Breast epithelium (tissue), 4 donors: ENCODE measurements around the gene SLC8A2. TPM values are rescaled to one million over a fixed set of nuclear protein-coding genes. Genes with fewer than 3 reads are reported as not detected.

Experiments
- DNase-seq, 2 donors: peaks; one replicate each; pipeline ENCODE4 v3.0.0-alpha.2; 2019; ENCODE audit warnings: low spot score in 2 of 2
- H3K27ac ChIP-seq, 2 donors: fragments of 200-600 bp; sonication (generic) in 1 of 2; one replicate each; pipeline ENCODE4 v1.5.1; 2016 to 2019; ENCODE audit warnings: mild to moderate bottlenecking in 1 of 2
- H3K27me3 ChIP-seq, 2 donors: fragments of 200-600 bp; sonication (generic) in 1 of 2; one replicate each; pipeline versions ENCODE4 v1.5.1 to v1.6.0; 2017 to 2019; ENCODE audit warnings: control low read depth in 1 of 2, mild to moderate bottlenecking in 1 of 2
- H3K36me3 ChIP-seq: fragments of 200-600 bp; one replicate; pipeline ENCODE4 v1.5.1; 2019
- H3K4me1 ChIP-seq, 2 donors: fragments of 200-600 bp; sonication (generic); one replicate each; pipeline ENCODE4 v1.5.1; 2016 to 2019; ENCODE audit warnings: control low read depth in 1 of 2
- H3K4me3 ChIP-seq, 3 donors: fragments of 200-600 bp; sonication (generic); 1 replicate in 2 of 3; 2 replicates in 1 of 3; pipeline ENCODE4 v1.5.1; 2016 to 2019; ENCODE audit warnings: mild to moderate bottlenecking in 3 of 3, moderate library complexity in 2 of 3
- H3K9me3 ChIP-seq, 2 donors: fragments of 200-600 bp; sonication (generic) in 1 of 2; one replicate each; pipeline ENCODE4 v1.5.1; 2016 to 2019; ENCODE audit warnings: control low read depth in 1 of 2
- POLR2A ChIP-seq: fragments of 450-650 bp; IDR thresholded peaks from one replicate; pipeline ENCODE4 v1.6.1; 2016; ENCODE audit warnings: antibody characterized with exemption, mild to moderate bottlenecking, moderate library complexity
- POLR2AphosphoS5 ChIP-seq, 3 donors: sonication (generic); formaldehyde crosslinking; IDR thresholded peaks; one replicate each; pipeline ENCODE4 v1.6.1; 2017; ENCODE audit warnings: antibody characterized with exemption in 3 of 3
- intact Hi-C: fragments of 100-400 bp; cut with DNase I; formaldehyde crosslinking; loops from one replicate; pipeline ENCODE4 v1.15.1; 2023; ENCODE audit warnings: low total_unique reads
- total RNA-seq, 3 donors: library from RNA; depleted of rRNA; stranded (reverse); fragments of >200 nt; gene quantifications; one replicate each; pipeline ENCODE4 v1.1.0, GENCODE V29; 2016
- TF ChIP-seq, protein P1 (sequence below), 3 donors: fragments of 450-650 bp; IDR thresholded peaks; one replicate each; pipeline ENCODE4 v1.5.1; 2016 to 2017; ENCODE audit warnings: antibody characterized with exemption in 3 of 3, mild to moderate bottlenecking in 3 of 3, moderate library complexity in 3 of 3

The SLC8A2 gene
- total RNA-seq, 3 donors from 2014 or later = under 0.01 to 0.29 TPM; not detected in 1

DNA sequence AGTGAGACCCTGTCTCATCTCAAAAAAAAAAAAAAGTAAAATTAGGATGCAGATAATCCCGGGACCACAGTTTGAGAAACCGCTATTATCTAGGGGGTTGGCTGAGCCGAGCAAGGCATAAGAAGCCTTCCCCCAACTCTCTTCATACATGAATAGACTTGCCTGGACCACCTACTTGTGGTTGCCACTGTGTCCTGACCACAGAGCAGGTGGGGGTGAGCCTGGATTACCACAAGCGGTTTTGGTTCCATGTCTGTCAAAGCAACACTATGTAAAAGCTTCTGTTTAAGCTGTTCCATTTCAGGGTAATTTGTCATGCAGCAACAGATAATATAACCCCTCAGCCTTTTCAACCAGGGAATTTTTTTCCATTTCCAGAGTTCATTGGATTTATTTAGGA is 46.4 kb upstream of the SLC8A2 start:
- TF ChIP-seq, protein P1, sequence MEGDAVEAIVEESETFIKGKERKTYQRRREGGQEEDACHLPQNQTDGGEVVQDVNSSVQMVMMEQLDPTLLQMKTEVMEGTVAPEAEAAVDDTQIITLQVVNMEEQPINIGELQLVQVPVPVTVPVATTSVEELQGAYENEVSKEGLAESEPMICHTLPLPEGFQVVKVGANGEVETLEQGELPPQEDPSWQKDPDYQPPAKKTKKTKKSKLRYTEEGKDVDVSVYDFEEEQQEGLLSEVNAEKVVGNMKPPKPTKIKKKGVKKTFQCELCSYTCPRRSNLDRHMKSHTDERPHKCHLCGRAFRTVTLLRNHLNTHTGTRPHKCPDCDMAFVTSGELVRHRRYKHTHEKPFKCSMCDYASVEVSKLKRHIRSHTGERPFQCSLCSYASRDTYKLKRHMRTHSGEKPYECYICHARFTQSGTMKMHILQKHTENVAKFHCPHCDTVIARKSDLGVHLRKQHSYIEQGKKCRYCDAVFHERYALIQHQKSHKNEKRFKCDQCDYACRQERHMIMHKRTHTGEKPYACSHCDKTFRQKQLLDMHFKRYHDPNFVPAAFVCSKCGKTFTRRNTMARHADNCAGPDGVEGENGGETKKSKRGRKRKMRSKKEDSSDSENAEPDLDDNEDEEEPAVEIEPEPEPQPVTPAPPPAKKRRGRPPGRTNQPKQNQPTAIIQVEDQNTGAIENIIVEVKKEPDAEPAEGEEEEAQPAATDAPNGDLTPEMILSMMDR (IDR thresholded peaks at IDR 0.05) = no peak
- TF ChIP-seq POLR2A (no peak), POLR2AphosphoS5 (IDR thresholded peaks at IDR 0.05) (no peak)
- Histone ChIP-seq H3K4me3 (no peak overlapping the region), H3K36me3 (no peaks in the 10 kb centered on the region), H3K27me3 (no peaks in the 10 kb centered on the region), H3K4me1 (peaks cover 0 to 4% of the 10 kb centered on the region in 2 donors), H3K27ac (no peak overlapping the region), H3K9me3 (no peaks in the 10 kb centered on the region)
- intact Hi-C loops = no loop called here
- no peak for DNase-seq

GRCh38 chr19:47514869-47515588 is 43.3 kb upstream of the SLC8A2 start, which contains the start of gene NAPA:
Gene NAPA (minus strand): TSS chr19:47515063. CDS start chr19:47514940, 123 bp downstream.
- peak within 1 kb of the TSS; percentile 96 to 99 for H3K27ac ChIP-seq
- no peaks in the 10 kb centered on the region for H3K9me3 ChIP-seq
- peaks cover 14 to 35% of the 10 kb centered on the region in 2 donors for H3K4me1 ChIP-seq
- DNase-seq = peak; percentile 100
- intact Hi-C loops = no loop called here
- no peaks in the 10 kb centered on the region for H3K27me3 ChIP-seq
- H3K4me3 ChIP-seq = peak within 1 kb of the TSS; percentile 86 to 100 (median 97)
- no peaks in the 10 kb centered on the region for H3K36me3 ChIP-seq
- TF ChIP-seq POLR2A (peak; percentile 93), POLR2AphosphoS5 (IDR thresholded peaks at IDR 0.05) (peak; percentile 81 to 98 (median 85))
- TF ChIP-seq, protein P1 (IDR thresholded peaks at IDR 0.05) = no peak

GRCh38 chr19:47514151-47514868 is 42.6 kb upstream of the SLC8A2 start:
- Histone ChIP-seq H3K36me3 (no peaks in the 10 kb centered on the region), H3K9me3 (no peaks in the 10 kb centered on the region), H3K4me1 (peaks cover 21 to 38% of the 10 kb centered on the region in 2 donors), H3K27ac (peak overlapping the region; percentile 96 to 99), H3K27me3 (no peaks in the 10 kb centered on the region), H3K4me3 (peak overlapping the region; percentile 86 to 100 (median 97))
- no peak for DNase-seq
- intact Hi-C loops = no loop called here
- no peak for TF ChIP-seq POLR2A
- no peak for TF ChIP-seq POLR2AphosphoS5 (IDR thresholded peaks at IDR 0.05)
- TF ChIP-seq, protein P1 (IDR thresholded peaks at IDR 0.05) = no peak

GRCh38 chr19:47512948-47513319 is 41.2 kb upstream of the SLC8A2 start:
- Histone ChIP-seq H3K9me3 (no peaks in the 10 kb centered on the region), H3K4me1 (peaks cover 26 to 52% of the 10 kb centered on the region in 2 donors), H3K27ac (peak overlapping the region; percentile 94 to 99), H3K4me3 (peak overlapping the region; percentile 86 to 100 (median 97)), H3K36me3 (no peaks in the 10 kb centered on the region), H3K27me3 (no peaks in the 10 kb centered on the region)
- DNase-seq = no peak
- intact Hi-C loops = no loop called here
- TF ChIP-seq POLR2AphosphoS5 (IDR thresholded peaks at IDR 0.05) (no peak), POLR2A (no peak)
- TF ChIP-seq, protein P1 (IDR thresholded peaks at IDR 0.05) = no peak
